Measurements from ENCODE around the gene COX8C. TPM values are rescaled to one million over a fixed set of nuclear protein-coding genes. Genes with fewer than 3 reads are reported as not detected.
"Not testable (repeated sequence)": the region's sequence is repeated elsewhere in the genome, so short reads cannot be mapped to it uniquely, and the experiment has no call there.

Gene COX8C
- total RNA-seq, 1 donor from 2014 or later, result not detected

DNA sequence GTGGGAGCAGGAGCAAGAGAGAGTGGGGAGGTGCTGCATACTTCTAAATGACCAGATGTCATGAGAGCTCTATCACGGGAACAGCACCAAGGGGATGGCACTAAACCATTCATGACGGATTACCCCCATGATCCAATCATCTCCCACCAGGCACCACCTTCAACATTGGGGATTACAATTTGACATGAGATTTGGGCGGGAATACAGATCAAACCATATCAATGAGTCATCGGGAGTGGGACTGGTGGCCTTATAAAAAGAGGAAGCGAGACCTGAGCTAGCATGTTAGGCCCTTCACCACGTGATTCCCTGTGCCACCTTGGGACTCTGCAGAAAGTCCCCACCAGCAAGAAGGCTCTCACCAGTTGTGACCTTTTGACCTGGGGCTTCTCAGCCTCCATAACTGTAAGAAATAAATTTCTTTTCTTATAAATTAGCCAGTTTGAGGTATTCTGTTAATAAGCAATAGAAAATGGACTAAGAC is 28.7 kb downstream of the COX8C start:
- DNase-seq, result no peak

- DNase-seq, result no peak
These were observed 32.8 kb downstream of the COX8C start for GRCh38 chr14:93379831-93380230.

DNA sequence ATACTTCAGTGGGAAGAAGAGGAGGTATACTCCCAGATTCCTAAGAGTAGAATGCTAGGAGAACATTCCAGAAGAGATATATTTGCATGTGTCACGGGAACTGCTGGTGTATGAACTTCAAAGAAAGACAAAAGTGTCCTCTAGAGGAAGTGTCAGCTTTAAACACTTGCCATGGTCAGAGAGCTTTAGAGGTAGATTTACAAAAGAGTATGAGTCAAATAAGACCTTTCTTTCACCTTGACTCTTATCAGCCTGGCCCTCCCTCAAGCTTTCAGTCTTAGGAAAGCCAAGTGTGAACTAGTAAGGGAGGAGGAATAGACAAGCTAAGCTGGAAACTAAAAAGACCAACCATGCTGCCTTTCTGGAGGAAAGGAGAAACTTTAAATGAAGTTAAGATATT is 34.7 kb downstream of the COX8C start:
- no peak for DNase-seq

GRCh38 chr14:93384256-93384655 is 37.3 kb downstream of the COX8C start:
- not testable (repeated sequence) for DNase-seq

GRCh38 chr14:93395231-93395630 is 48.2 kb downstream of the COX8C start:
- DNase-seq, result no peak

- DNase-seq, result no peak
These were observed 49.5 kb downstream of the COX8C start for GRCh38 chr14:93396456-93396855.

Small RNAs within 50 kb of the gene (small RNA-seq; reads per million reads assigned to genes)
- not detected for gene RF00019 (ENCODE audit: low replicate concordance)

Other genes with a start within 250 kb of the COX8C start
- gene ITPK1, start 231.3 kb upstream of the COX8C start, total RNA-seq, result 15.6 TPM
- 38.1 TPM for gene MOAP1, start 162.3 kb upstream of the COX8C start, total RNA-seq
- gene LYSET, start 161.9 kb upstream of the COX8C start, total RNA-seq, result 14.2 TPM
- gene GON7, start 140.1 kb upstream of the COX8C start, total RNA-seq, result 15.5 TPM
- 42.0 TPM for gene UBR7, start 139.9 kb upstream of the COX8C start, total RNA-seq
- gene BTBD7, start 14.1 kb upstream of the COX8C start, total RNA-seq, result 27.7 TPM
- gene UNC79, start 83.8 kb downstream of the COX8C start, total RNA-seq, result 0.41 TPM